Occipital lobe (tissue), 2 donors: ENCODE data around the gene CACNA2D3. TPM values are rescaled to one million over a fixed set of nuclear protein-coding genes. Genes with fewer than 3 reads are reported as not detected.

ENCODE experiments used
- DNase-seq: peaks from one replicate; lab custom pipeline; 2025; lab: John Stamatoyannopoulos, UW
- total RNA-seq: library from RNA; depleted of rRNA; stranded (reverse); fragments of >200 nt; gene quantifications from one replicate; pipeline ENCODE4 v1.2.3, GENCODE V29; 2014

Gene CACNA2D3
- total RNA-seq, 1 donor from 2014 or later, result 11.2 TPM

DNA sequence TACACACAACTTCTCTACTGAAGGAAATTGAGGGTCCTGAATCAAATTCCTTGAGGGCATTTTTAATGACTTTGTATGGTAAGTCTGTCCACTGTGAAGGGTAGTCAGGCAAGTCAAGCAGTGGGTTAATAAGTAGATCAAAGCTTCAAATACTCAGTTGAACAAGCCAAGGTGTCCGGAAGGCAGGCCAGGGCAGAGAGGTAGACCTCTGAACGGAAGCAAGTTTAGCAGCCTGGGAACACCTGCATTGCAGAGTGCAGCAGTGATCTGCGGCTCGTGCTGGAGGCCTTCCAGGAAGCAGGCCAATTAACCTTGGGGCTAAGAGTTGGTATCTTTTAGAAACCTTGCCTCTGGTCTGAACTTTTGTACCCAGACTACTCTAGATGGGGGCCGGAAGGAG lies 661.7 kb downstream of the CACNA2D3 start:
- no peak for DNase-seq

DNA sequence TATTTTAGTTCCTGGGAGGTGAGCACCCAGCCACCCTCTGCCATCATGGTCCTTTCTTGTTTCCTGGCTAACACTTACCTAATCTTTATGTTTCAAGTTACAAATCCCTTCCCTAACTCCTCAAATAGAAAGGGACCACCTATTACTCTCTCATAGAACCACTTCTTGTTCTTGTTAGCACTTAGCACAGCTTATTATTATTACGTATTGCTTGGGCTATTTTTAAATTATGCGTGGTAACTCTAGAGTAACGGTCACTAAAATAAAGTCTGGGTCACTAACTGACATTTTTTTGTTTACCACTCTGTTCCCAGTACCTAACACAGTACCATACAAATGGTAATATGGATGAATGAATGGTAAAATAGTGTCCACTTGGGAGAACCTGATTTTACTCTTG lies 663.6 kb downstream of the CACNA2D3 start:
- DNase-seq, result no peak

DNA sequence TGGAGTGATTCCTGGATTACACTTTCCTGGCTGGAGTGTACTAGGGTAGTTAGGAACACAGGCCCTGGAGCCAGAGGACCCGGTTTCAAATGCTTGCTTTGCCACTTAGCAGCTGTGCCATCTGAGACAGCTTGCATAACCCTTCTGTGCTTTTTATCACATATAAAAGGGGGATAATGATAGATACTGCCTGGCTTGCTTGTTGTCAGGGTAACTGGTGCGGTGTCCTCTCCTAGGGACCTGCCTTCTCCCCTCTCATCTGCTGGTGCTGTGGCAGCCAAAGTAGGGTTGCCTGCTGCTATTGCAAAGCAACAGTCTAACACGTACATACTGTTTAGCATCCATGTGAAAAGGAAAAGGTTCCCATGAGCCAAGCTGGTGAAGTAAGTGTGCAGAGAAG lies 667.7 kb downstream of the CACNA2D3 start:
- no peak for DNase-seq

DNA sequence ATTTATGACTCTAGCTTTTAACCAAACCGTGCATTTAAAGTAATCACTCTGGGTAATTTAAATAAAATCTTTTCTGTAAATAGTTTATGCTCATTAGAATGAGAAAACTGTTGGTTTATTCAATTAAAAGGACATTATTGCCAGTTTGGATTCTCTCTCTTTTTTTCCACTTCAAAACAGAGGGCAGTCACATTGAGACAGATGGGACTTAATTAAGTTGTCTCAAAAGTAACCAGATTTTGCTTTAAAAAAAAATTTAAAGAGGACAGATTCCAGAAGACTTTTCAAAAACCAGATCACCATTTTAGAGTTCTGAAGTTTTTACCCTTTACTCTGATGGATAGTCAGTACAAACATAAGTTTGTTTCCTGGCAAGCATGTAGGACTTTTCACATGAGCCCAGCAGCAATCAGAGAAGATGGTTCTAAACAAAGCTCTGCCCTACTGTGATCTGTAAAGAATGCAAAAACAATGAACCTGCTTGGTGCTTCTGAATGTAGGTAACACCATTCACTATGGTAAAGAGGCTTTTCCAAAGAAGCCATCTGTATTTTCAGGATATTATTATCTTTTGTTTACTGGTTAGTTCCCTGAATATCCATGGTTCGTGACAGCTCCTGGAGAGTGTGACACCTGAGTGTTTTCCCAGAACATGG lies 669.3 kb downstream of the CACNA2D3 start:
- DNase-seq, result no peak

DNA sequence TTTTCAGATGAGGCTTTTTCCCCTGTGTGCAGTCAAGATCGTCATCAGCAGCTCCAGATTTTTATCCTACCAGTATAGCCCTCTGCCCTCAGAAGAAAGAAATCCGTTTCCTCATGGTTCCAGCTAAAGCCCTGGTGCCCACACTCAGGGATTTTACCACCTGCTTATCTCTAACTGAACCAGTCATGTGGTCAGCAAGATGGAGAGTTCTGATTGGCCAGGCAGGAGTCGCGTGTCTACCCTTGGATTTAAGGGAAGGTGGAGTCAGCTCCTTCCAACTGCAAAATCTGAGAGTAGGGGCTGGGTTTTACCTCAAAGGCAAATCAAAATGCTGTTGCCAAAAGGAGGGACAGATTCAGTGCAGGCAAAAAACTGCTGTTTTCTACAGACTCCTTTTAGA lies 670.2 kb downstream of the CACNA2D3 start:
- DNase-seq, result no peak

DNA sequence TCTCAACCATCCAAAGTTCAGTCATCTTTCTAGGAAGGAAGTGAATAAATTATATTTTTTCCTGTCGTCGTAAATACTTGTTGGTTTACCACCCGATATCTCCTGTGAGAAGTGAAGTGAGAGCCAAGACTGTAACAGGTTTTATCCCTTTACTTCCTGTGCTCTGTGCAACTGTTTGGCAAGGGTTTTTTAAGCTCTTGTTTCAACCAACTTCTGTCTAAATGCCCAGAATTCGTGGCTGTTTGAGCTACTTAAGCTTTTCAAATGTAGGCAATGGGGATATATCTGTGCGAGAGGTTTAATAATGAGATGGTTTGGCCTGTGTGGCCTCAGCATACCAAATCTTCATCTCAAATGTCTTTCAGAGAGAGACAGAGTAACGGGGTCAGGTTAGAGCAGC lies 670.8 kb downstream of the CACNA2D3 start:
- no peak for DNase-seq

DNA sequence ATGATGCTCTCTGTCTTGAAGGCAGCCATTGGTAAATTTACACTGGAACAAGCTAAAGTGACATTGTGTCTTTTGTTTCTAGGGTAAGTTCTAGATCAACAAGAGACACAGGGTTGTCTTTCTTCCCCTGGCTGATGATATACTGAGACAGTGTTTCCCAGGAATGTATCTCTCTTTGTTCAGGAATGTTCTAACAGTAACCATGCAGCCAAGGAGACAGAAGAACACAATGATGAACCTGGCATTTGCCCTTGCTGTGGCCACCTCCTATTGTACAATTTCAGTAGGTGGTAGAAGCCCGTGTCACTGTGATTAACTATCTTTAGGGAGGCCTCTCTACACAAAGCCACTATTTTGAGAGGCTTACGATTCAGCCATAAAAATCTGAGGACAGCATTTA lies 674.8 kb downstream of the CACNA2D3 start:
- DNase-seq, result no peak

DNA sequence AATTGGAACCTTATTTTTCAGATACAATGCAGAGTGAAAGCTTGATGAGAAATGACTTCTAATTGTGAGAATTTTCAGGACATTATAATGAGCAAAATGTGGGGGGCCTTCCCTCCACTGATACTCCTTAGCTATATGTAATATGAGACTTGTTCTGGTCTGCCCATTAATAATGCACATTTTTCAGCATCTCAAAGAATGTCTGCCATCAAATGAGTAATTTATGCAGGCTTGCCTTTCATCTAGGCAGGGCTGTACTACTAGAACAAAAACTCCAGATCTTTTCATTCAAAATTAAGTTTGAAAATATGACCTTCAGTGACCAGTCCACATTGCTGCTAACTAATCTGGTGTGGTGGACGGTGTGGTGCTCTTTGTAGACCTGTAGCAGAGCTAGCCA lies 678.1 kb downstream of the CACNA2D3 start:
- DNase-seq, result no peak

DNA sequence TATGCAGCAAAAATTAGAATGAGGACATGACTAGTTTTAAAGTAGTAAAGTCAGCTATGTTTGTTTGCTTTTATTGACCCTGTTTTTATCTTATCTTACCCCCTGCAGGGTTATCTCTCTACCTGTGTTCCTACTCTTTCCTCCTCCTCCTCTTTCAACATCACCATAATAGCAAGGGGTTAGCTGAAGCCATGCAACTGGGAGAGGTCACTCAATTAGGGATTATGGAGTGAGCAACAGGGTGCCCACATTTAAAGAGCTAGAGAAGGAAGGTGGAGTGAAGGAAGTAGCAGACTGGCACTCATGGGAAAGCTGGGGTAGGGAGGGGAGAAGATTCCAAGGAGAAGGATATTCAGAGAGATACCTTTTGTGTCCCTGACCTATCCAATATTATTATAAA lies 679.6 kb downstream of the CACNA2D3 start:
- no peak for DNase-seq

DNA sequence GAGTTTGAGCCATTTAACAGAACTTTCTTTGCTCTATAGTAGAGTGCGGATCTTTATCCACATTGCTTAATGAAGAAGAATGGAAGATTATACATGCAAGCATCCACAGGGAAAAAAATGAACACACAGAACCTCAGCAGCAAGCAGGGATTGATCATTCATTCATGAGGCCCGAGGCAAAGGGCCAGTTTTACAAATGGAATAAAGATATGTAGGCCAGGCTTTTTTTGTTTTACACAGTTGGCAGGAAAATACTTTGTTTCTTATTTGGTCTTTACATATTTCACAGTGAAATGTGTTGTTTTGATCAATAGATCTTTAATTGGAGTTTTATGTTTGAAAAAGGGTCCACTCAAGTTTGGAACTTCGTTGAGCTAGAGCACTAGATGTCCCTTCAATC lies 688.0 kb downstream of the CACNA2D3 start:
- DNase-seq, result no peak

DNA sequence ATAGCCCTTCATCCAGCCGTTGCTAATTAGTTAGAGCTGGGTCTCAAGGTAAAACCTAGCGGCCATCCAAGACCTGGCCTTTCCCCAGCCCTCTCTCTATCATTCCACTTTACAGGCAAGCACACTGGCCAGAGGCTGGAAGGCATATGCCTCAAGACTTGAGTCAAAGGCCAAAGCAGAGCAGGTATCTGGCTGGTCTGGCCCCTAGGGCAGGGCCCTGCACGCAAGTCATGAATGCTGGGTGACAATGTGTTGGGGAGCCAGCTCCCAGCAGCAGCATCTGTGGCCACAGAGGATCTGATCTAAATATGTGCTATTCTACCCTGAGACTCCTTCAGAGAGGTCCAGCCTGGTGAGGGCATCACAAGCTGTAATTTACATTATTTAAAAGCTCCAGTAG lies 691.9 kb downstream of the CACNA2D3 start:
- DNase-seq, result no peak

DNA sequence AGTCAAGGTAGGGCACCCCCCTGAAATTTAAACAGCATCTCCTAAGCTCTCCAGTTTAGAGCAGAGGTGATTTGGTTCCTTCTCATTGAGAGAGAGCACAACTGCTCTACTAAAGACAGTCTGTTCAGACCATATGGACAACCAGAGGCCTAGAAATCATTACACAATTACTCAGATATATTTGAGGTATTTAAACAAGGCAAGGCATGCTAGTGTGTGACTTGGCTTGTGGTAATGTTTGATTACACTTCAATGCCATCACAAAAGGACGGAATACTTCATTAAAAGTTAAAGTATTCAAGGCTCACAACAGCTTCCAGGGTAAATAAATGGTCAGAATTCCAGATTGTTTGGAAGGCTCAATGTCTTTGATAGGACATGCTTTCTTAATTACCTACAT lies 695.3 kb downstream of the CACNA2D3 start:
- DNase-seq, result no peak

DNA sequence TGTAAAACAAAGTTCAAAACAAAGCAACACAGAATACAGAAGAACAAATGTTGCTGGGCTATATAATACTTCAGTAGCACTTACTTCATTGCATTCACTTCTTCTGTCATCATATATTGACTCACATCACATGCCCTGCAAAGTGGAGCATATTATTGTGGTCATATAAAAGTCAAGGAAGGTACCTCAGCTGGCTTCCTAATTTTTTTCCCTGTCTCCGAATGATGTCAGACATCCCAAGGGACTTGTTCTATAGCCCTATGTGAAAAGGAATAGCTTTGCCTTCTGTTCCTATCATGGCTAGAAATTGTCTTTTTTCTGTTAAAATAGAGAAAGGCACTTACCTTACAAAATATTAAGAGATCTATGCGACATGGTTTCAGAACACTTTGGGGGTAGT lies 696.1 kb downstream of the CACNA2D3 start:
- no peak for DNase-seq

DNA sequence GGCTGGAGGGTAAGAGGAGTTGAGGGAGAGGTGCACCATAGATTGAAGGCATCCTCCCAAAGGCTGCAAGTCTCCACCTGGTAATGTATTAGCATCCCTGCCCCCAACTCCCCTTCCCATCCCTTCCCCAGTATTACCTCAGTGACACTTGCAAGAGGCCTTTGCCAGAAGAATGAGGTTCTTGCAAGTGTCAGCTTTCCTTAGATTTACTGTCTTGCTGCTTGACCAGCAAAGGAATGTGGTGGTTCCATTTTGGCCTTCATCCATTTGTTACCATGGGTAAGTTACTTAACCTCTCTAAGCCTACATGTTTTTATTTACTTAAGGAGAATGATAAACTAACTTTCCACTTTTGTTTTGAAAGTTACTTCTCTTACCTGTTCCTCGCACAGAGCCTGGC lies 696.6 kb downstream of the CACNA2D3 start:
- no peak for DNase-seq

DNA sequence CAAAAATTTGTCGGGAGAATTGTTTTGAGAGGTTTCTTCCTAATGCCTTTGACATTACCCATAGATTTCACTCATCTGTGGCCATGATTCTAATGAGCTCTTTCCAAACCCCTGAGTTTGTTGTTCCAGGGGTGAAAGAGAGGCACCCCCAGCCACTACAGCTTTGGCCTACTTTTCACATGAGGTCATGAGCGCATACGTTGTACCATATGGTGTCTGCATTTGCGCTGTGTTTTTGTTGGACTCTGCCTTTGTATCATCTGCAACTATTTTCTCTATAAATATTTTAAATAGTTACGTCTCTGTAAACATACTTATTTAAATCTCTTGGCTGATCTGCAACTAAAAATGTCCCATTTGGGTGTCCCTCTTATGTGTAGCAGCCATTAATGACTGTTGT lies 697.6 kb downstream of the CACNA2D3 start:
- DNase-seq, result no peak

DNA sequence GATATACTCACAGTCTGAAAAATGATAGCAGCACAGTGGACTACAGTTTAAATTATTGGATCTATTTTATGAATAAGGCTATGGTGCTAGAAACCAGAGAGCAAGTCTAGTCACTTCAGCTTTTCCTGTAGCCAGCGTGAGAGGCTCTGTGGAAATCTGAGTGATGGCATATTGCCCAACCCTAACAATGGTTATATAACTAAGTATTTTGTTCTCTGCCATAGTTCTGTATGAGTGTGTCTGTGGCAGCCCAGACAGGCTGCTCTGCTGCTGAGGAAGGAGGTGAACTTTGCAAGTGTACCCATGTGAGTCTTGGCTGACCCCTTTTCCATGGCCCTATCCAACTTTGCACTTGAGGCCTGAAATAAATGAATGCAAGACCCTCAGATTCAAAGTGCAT lies 699.9 kb downstream of the CACNA2D3 start:
- peak; percentile 21 for DNase-seq

DNA sequence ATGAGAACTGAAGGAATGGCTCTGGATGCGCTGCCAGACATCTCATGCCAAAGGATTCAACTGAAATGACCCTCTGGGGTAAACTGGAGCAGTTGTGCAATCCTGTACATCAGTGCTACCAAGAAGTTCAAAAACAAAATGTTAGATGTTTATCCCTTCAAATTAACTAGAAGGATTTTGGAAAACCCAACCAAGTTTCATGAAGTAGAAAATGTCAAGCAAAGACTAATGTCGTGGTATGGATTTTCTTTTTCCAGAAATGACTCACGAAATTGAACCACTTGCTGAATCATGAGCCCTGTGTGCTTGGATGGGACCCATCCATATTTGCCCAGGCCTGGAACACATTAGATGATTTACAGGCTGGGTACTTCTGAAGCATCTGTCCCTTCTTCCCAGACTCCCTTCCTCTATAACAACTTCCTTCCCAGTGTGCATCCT lies 703.9 kb downstream of the CACNA2D3 start:
- DNase-seq, result no peak

DNA sequence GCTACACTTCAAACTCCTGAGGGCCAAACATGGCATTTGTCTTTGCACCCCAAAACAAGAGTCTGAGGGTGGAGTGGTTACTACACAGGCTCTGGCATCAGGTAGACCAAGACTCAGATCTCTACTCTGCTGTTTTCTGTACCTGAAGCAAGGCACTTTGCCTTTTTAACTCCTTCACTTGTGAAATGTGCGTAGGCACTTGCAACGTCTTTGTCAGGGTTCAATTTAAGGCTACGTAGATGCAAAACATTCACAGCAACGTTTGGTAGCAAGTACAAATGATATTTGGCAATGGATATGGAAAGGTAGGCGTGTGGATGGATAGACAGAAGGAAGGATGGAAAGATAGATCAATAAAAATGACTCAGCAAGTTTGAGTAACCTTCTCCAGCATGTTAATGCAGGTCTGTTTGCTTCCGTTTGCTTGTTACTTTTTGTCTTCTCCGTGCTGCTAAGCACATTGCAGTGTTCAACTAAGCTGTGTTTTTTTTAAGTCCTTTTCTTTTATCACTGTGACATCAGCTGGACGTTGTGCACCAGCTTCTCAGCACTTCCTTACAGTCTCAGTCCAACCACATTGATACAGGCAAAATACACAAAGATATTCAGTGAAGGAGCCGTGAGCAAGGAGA lies 704.8 kb downstream of the CACNA2D3 start:
- no peak for DNase-seq

DNA sequence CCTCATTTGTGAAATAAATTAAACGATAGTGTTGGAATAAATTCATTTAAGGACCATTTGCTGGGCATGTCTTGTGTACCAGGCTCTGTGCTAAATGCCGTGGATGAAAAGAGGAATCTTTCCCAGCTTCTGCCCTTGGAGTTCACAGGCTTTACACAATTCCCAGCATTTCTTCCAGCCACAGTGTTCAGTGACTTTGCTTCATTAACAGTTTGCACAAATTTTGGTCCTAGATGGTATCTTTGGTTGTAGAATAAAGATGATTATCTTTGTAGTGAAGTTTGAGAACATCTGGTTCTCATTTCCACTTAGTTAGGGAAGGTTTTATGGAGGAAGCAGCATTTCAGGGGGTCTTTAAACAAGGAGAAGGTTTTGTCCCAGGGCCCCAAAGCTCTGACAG lies 705.4 kb downstream of the CACNA2D3 start:
- no peak for DNase-seq

DNA sequence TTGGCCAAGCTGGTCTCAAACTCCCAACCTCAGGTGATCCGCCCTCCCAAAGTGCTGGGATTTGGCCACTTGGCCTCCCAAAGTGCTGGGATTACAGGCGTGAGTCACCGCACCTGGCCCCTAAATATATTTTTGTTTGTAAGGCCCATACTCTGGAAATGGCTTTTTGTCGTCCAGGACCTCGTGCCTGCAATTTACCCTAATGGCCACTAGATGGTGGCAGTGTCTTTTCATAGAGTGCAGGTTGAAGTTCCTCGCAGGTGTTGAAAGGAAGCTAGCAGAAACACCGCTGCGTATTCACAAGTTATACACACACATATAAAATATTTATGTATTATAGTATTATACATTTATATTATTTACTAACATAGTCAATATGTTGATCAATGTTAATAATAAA lies 708.3 kb downstream of the CACNA2D3 start:
- no peak for DNase-seq

DNA sequence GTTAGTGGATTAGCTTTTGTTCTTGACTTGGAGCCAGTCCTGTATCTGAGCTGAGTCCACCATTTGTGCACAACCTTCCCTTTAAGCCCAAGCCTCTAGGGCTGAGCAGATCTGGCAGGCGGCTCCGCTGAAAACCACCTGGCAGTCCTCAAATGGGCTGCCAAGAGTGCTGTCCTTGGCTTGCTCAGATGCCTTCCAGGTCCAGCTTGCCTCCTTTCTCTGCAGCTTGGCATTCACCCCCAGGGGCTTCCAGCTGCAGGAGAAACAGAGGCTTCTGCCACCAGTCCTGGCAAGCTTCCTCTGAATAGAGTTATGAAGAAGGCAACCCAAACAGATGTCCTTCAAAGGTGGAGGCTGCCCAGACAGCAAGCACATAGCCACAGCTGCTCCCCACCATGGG lies 708.8 kb downstream of the CACNA2D3 start:
- no peak for DNase-seq

DNA sequence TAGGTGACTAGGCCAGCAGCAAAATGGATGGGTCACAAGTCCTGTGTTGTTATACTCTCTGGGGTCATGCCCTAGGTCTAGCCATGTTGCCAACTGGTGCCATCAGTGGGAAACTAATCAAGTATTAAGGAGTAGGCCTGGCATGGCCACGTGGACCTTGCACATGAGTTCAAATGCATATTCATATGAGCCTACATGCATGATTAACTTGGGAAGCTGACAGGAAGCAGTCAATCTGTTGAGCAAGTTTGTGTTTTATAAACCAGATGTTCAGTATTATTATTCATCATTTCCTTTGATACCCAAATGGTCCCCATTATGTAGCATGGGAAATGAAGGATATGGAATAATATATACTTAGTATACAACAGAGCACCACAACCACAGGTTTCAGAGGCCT lies 710.5 kb downstream of the CACNA2D3 start:
- DNase-seq, result no peak

DNA sequence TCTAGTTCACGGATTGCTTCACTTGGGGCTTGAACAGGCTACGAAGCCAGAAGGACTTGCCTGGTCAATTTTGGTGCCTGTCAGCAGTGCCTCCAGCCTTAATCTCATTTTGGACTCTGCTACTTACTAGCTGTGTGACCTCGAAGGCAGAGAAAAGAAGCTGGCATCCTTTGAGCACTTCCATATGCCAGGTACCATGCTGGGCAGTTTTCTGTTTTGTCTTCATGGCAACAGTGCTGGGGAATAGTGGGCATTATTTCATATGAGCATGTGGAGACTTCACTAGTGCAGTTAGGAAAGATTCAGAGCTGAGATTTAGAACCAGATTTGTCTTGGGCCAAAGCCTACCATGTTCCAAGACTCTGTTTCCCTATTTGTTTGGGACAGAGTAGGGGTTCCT lies 713.3 kb downstream of the CACNA2D3 start:
- DNase-seq, result no peak

DNA sequence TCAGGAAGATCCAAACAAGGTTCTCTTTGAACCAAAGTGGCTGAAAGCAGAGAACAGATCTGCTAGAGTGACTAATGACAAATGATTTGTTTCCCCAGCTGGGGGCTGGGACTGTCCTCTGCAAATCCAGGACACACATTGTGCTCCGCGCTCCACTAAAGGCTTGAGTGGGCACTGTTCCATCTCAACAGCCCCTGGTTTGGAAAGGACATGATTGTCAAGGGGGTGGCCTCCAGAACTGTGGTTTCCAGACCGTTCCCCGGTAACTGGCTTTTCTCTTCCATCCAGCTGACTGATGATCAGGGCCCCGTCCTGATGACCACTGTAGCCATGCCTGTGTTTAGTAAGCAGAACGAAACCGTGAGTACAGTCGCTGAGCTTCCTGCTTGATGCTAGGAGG lies 714.5 kb downstream of the CACNA2D3 start:
- DNase-seq, result no peak
